K562 (cell line): ENCODE measurements around the gene IZUMO4.

Source experiments
- CTCF ChIP-seq, 3 experiments: IDR thresholded peaks in 2 of 3; conservative IDR thresholded peaks in 1 of 3; 2 replicates each; pipeline ENCODE4 v1.5.1; 2011 to 2012; ENCODE audit warnings: low read length in 3 of 3, mild to moderate bottlenecking in 3 of 3, control low read depth in 2 of 3, improper control_type of control experiment in 1 of 3, inconsistent platforms in 1 of 3, low read depth in 1 of 3, mixed read lengths in 1 of 3, moderate library complexity in 1 of 3; ENCODE audit not compliant: insufficient read depth in 2 of 3
- EZH2 ChIP-seq: IDR thresholded peaks from 2 replicates; pipeline ENCODE4 v1.6.1; 2012; ENCODE audit warnings: low read depth, mild to moderate bottlenecking, inconsistent platforms, low read length, borderline replicate concordance
- HNRNPK ChIP-seq: fragments of 200-400 bp; formaldehyde crosslinking; IDR thresholded peaks from one replicate; pipeline ENCODE4 v1.6.1; 2018; ENCODE audit warnings: mild to moderate bottlenecking, low read depth, low read length; ENCODE audit not compliant: poor library complexity, severe bottlenecking
- HOMEZ ChIP-seq: fragments of 250-450 bp; sonication (Bioruptor Pico); IDR thresholded peaks from 2 replicates; pipeline ENCODE4 v1.4.0; 2020; ENCODE audit warnings: mild to moderate bottlenecking, moderate library complexity
- KAT7 ChIP-seq: sonication (generic); formaldehyde crosslinking; IDR thresholded peaks from 2 replicates; pipeline ENCODE4 v1.8.0; 2022; ENCODE audit warnings: missing genetic modification reagents, mild to moderate bottlenecking, borderline replicate concordance
- MAX ChIP-seq: sonication (generic); formaldehyde crosslinking; IDR thresholded peaks from 2 replicates; pipeline ENCODE4 v1.9.0; 2022; ENCODE audit warnings: mild to moderate bottlenecking, missing genetic modification reagents
- POLR2AphosphoS5 ChIP-seq: IDR thresholded peaks from 2 replicates; pipeline ENCODE4 v1.6.1; 2011; ENCODE audit warnings: mild to moderate bottlenecking, low read depth, low read length, moderate library complexity; ENCODE audit not compliant: control insufficient read depth, insufficient read depth
- ZBTB33 ChIP-seq: sonication (generic); formaldehyde crosslinking; IDR thresholded peaks from 2 replicates; pipeline ENCODE4 v1.8.1; 2023; ENCODE audit warnings: mild to moderate bottlenecking, missing genetic modification reagents
- ZFP30 ChIP-seq: fragments of 250-450 bp; sonication (Bioruptor Pico); IDR thresholded peaks from 2 replicates; pipeline ENCODE4 v1.8.0; 2022; ENCODE audit warnings: moderate library complexity, mild to moderate bottlenecking, inconsistent platforms, borderline replicate concordance
- ZKSCAN8 ChIP-seq: fragments of 200-800 bp; sonication (Bioruptor generic); IDR thresholded peaks from 2 replicates; pipeline ENCODE4 v1.6.1; 2016; ENCODE audit warnings: missing genetic modification characterization, missing compliant biosample characterization
- ZNF274 ChIP-seq: IDR thresholded peaks from 2 replicates; pipeline ENCODE4 v1.6.1; 2011; ENCODE audit warnings: low read depth, mild to moderate bottlenecking, low read length, moderate library complexity, borderline replicate concordance
- ZZZ3 ChIP-seq: fragments of 450-650 bp; IDR thresholded peaks from 2 replicates; pipeline ENCODE4 v1.6.1; 2016; ENCODE audit warnings: antibody characterized with exemption, mild to moderate bottlenecking, moderate library complexity

GRCh38 chr19:2079076-2079864, 17.4 kb upstream of the IZUMO4 start:
- TF ChIP-seq POLR2AphosphoS5, result no peak
- TF ChIP-seq KAT7 (CRISPR knock-in tag), result no peak
- TF ChIP-seq CTCF (IDR thresholded peaks at IDR 0.05 in 2 of 3, conservative IDR thresholded peaks at IDR 0.05 in 1 of 3; ENCODE audit: insufficient read depth in 2 of 3, low read depth in 1 of 3, low read length in 3 of 3), result no peak
- no peak for TF ChIP-seq ZZZ3
- no peak for TF ChIP-seq HOMEZ
- TF ChIP-seq ZNF274, result no peak
- no peak for TF ChIP-seq ZFP30 (CRISPR knock-in tag)
- TF ChIP-seq HNRNPK, result no peak
- no peak for TF ChIP-seq MAX
- no peak for TF ChIP-seq EZH2
- TF ChIP-seq ZKSCAN8 (CRISPR knock-in tag), result no peak
- TF ChIP-seq ZBTB33, result no peak
